Right lobe of liver (tissue), 4 donors: Measurements from ENCODE around the gene TMEM125.

ENCODE experiments used
- CTCF ChIP-seq, 4 donors: fragments of 200-600 bp in 3 of 4; fragments of 450-650 bp in 1 of 4; IDR thresholded peaks; one replicate each; pipeline versions ENCODE4 v1.5.1 to v1.8.0; 2016 to 2022; ENCODE audit warnings: antibody characterized with exemption in 4 of 4, mild to moderate bottlenecking in 2 of 4
- POLR2A ChIP-seq: fragments of 450-650 bp; IDR thresholded peaks from one replicate; pipeline ENCODE4 v1.6.1; 2017; ENCODE audit warnings: antibody characterized with exemption, mild to moderate bottlenecking
- donor health status: DM: no; HTN: no; CAD: no.
- donor health status: DM: no; HTN: no; CAD: no.
- donor health status: DM: no; HTN: yes; CAD: no.

GRCh38 chr1:43307458-43308158, 37.8 kb downstream of the TMEM125 start:
- TF ChIP-seq CTCF (IDR thresholded peaks at IDR 0.05): no peak
- TF ChIP-seq POLR2A: no peak
